HG02763 (cell line): ENCODE data around the gene UBALD1.
"Not testable (repeated sequence)": the region's sequence is repeated elsewhere in the genome, so short reads cannot be mapped to it uniquely, and the experiment has no call there.

Source experiments
- ATAC-seq: cut with Tn5 transposase; IDR thresholded peaks from one replicate; pipeline ENCODE4 v1.9.1; 2021; ENCODE audit warnings: mild to moderate bottlenecking, moderate library complexity; ENCODE audit not compliant: unreplicated experiment

UBALD1 gene

GRCh38 chr16:4614571-4615383, at the start of gene UBALD1:
UBALD1 (minus strand) TSS chr16:4614888; CDS start chr16:4614797, 91 bp downstream.
- peak; percentile 54 for ATAC-seq

- ATAC-seq = no peak
Measured at GRCh38 chr16:4663777-4664465, 49.2 kb upstream of the UBALD1 start.

- no peak for ATAC-seq
Measured at GRCh38 chr16:4663465-4663776, 48.7 kb upstream of the UBALD1 start.

GRCh38 chr16:4661661-4662060, 47.0 kb upstream of the UBALD1 start:
- ATAC-seq = no peak

- ATAC-seq = no peak
Measured at GRCh38 chr16:4660454-4661007, 45.8 kb upstream of the UBALD1 start.

- no peak for ATAC-seq
Measured at GRCh38 chr16:4659363-4660353, 45.0 kb upstream of the UBALD1 start.

GRCh38 chr16:4656695-4657686, 42.3 kb upstream of the UBALD1 start:
- ATAC-seq = no peak

- no peak for ATAC-seq
Measured at GRCh38 chr16:4656221-4656620, 41.5 kb upstream of the UBALD1 start.

- no peak for ATAC-seq
Measured at GRCh38 chr16:4655801-4656200, 41.1 kb upstream of the UBALD1 start.

- ATAC-seq = no peak
Measured at GRCh38 chr16:4654964-4655590, 40.4 kb upstream of the UBALD1 start.

GRCh38 chr16:4654011-4654963, 39.6 kb upstream of the UBALD1 start:
- ATAC-seq = no peak

- no peak for ATAC-seq
Measured at GRCh38 chr16:4652561-4652960, 37.9 kb upstream of the UBALD1 start.

GRCh38 chr16:4651827-4652226, 37.1 kb upstream of the UBALD1 start:
- ATAC-seq = no peak

- ATAC-seq = not testable (repeated sequence)
Measured at GRCh38 chr16:4650443-4651074, 35.9 kb upstream of the UBALD1 start.

- no peak for ATAC-seq
Measured at GRCh38 chr16:4649744-4650442, 35.2 kb upstream of the UBALD1 start.

- no peak for ATAC-seq
Measured at GRCh38 chr16:4648917-4649316, 34.2 kb upstream of the UBALD1 start.

- ATAC-seq = no peak
Measured at GRCh38 chr16:4647644-4647980, 32.9 kb upstream of the UBALD1 start.
